A549 (cell line): Measurements from ENCODE around the gene MMP24. TPM values are rescaled to one million over a fixed set of nuclear protein-coding genes. Genes with fewer than 3 reads are reported as not detected.

Experiments used
- ATAC-seq, 2 experiments: fragments of 200-7000 bp in 1 of 2; fragments of >200 bp in 1 of 2; cut with Nextera tagmentation in 1 of 2; cut with Tn5 transposase in 1 of 2; 3 replicates each; pipeline versions ENCODE4 v1.8.0 to v1.9.1; 2018 to 2020; ENCODE audit warnings: mild to moderate bottlenecking in 1 of 2, moderate library complexity in 1 of 2
- CTCF ChIA-PET: fragments of 300-600 bp; sonication (Branson Sonifier 250); formaldehyde crosslinking; extraction: SDS; loops from one replicate; lab custom pipeline; 2021; ENCODE audit warnings: antibody characterized with exemption, inconsistent platforms; lab: Yijun Ruan, JAX
- POLR2A ChIA-PET: fragments of 350-600 bp; formaldehyde crosslinking; extraction: SDS; loops from one replicate; lab custom pipeline; 2021; ENCODE audit warnings: antibody characterized with exemption, inconsistent platforms; lab: Yijun Ruan, JAX
- DNase-seq, 2 experiments: peaks; one replicate each; pipeline versions ENCODE4 v3.0.0 to v3.0.0-alpha.2; 2011 to 2016; ENCODE audit warnings: low read depth in 1 of 2, low spot score in 1 of 2
- FAIRE-seq: peaks from 2 replicates; lab custom pipeline; 2011; peaks lifted over from hg19 to GRCh38; lab: Jason Lieb, UNC
- H3K27ac ChIP-seq, 2 experiments: fragments of >200 bp; sonication (Bioruptor Twin); formaldehyde crosslinking; 3 replicates each; pipeline ENCODE4 v1.5.1; 2016 to 2017
- H3K4me1 ChIP-seq: fragments of >200 bp; sonication (Bioruptor Twin); formaldehyde crosslinking; 3 replicates; pipeline ENCODE4 v1.6.1; 2016
- H3K4me2 ChIP-seq: fragments of >200 bp; sonication (Bioruptor Twin); formaldehyde crosslinking; 3 replicates; pipeline ENCODE4 v1.6.1; 2016
- H3K4me3 ChIP-seq: fragments of >200 bp; sonication (Bioruptor Twin); formaldehyde crosslinking; 3 replicates; pipeline ENCODE4 v1.5.1; 2016
- H3K9me3 ChIP-seq: fragments of >200 bp; sonication (Bioruptor Twin); formaldehyde crosslinking; 3 replicates; pipeline ENCODE4 v1.6.1; 2016
- ATOH8 ChIP-seq: fragments of 250-450 bp; sonication (Bioruptor Pico); IDR thresholded peaks from 2 replicates; pipeline ENCODE4 v1.5.0; 2020; ENCODE audit warnings: low read depth, mild to moderate bottlenecking, moderate library complexity
- BCL3 ChIP-seq: fragments of >200 bp; sonication (Bioruptor Twin); formaldehyde crosslinking; IDR thresholded peaks from 3 replicates; pipeline ENCODE4 v1.6.1; 2016
- BHLHE40 ChIP-seq: IDR thresholded peaks from 2 replicates; pipeline ENCODE4 v1.6.1; 2012; ENCODE audit warnings: low read depth, low read length, inconsistent platforms
- CBX8 ChIP-seq: fragments of 200-600 bp; sonication (generic); IDR thresholded peaks from 2 replicates; pipeline ENCODE4 v1.6.1; 2016
- CHD4 ChIP-seq: fragments of 200-600 bp; sonication (generic); IDR thresholded peaks from 2 replicates; pipeline ENCODE4 v1.6.1; 2016; ENCODE audit warnings: antibody characterized with exemption, mild to moderate bottlenecking, borderline replicate concordance
- E2F6 ChIP-seq: IDR thresholded peaks from 2 replicates; pipeline ENCODE4 v1.6.1; 2012; ENCODE audit warnings: low read depth, borderline replicate concordance
- ESRRA ChIP-seq: fragments of 150-350 bp; IDR thresholded peaks from 2 replicates; pipeline ENCODE4 v1.6.1; 2014; ENCODE audit warnings: mild to moderate bottlenecking, low read length, borderline replicate concordance
- HOXB13 ChIP-seq: fragments of 250-450 bp; sonication (Bioruptor Pico); IDR thresholded peaks from 2 replicates; pipeline ENCODE4 v1.5.0; 2020; ENCODE audit warnings: low read depth, mild to moderate bottlenecking, moderate library complexity
- JUN ChIP-seq, 2 experiments: fragments of >200 bp; sonication (Bioruptor Twin); formaldehyde crosslinking; IDR thresholded peaks; 2 replicates in 1 of 2; 3 replicates in 1 of 2; pipeline ENCODE4 v1.6.1; 2016 to 2017
- MAX ChIP-seq: IDR thresholded peaks from 2 replicates; pipeline ENCODE4 v1.6.1; 2012
- MAZ ChIP-seq: fragments of 150-350 bp; IDR thresholded peaks from 2 replicates; pipeline ENCODE4 v1.6.1; 2014; ENCODE audit warnings: antibody characterized with exemption, low read depth, low read length, borderline replicate concordance
- NFE2L2 ChIP-seq: fragments of 150-350 bp; conservative IDR thresholded peaks from 2 replicates; pipeline ENCODE4 v1.6.1; 2014; ENCODE audit warnings: low read length
- NPAS2 ChIP-seq: fragments of 250-450 bp; sonication (Bioruptor Pico); IDR thresholded peaks from 2 replicates; pipeline ENCODE4 v1.8.0; 2022; ENCODE audit warnings: mild to moderate bottlenecking, moderate library complexity, borderline replicate concordance
- NR3C1 ChIP-seq: fragments of >200 bp; sonication (Bioruptor Twin); formaldehyde crosslinking; IDR thresholded peaks from 3 replicates; pipeline ENCODE4 v1.6.1; 2017
- PBX3 ChIP-seq: IDR thresholded peaks from 2 replicates; pipeline ENCODE4 v1.6.1; 2012
- PHF8 ChIP-seq: fragments of 200-600 bp; sonication (generic); IDR thresholded peaks from 2 replicates; pipeline ENCODE4 v1.6.1; 2016; ENCODE audit warnings: low read depth, mild to moderate bottlenecking, antibody characterized with exemption, moderate library complexity, borderline replicate concordance
- POLR2AphosphoS2 ChIP-seq: conservative IDR thresholded peaks from 2 replicates; pipeline ENCODE4 v1.6.1; 2012; ENCODE audit warnings: low read length, improper control_type of control experiment, inconsistent platforms
- RARB ChIP-seq: fragments of 250-450 bp; sonication (Bioruptor Pico); IDR thresholded peaks from 2 replicates; pipeline ENCODE4 v1.8.0; 2021; ENCODE audit warnings: mild to moderate bottlenecking, moderate library complexity
- RCOR1 ChIP-seq: fragments of 150-350 bp; IDR thresholded peaks from 2 replicates; pipeline ENCODE4 v1.6.1; 2014; ENCODE audit warnings: antibody characterized with exemption, low read length, low read depth
- SMC3 ChIP-seq: fragments of >200 bp; sonication (Bioruptor Twin); formaldehyde crosslinking; IDR thresholded peaks from 3 replicates; pipeline ENCODE4 v1.6.1; 2018; ENCODE audit warnings: inconsistent platforms
- ZNF302 ChIP-seq: fragments of 250-450 bp; sonication (Bioruptor Pico); IDR thresholded peaks from 2 replicates; pipeline ENCODE4 v1.9.0; 2021; ENCODE audit warnings: inconsistent platforms, mild to moderate bottlenecking, moderate library complexity
- WGBS: methylation state at CpG from one replicate; pipeline ENCODE4 v1.1.6; 2017; ENCODE audit errors: missing lambda C conversion rate; 5-methylcytosine and 5-hydroxymethylcytosine counted together
- polyA plus RNA-seq, 4 experiments: library from polyadenylated mRNA; depleted of rRNA in 3 of 4; stranded (reverse); fragments of >200 nt; fragmentation: RNase III in 1 of 4; extraction: RNeasy Plus Mini Kit Qiagen cat#74134 plus additional on column Dnase treatment in 1 of 4; gene quantifications; 2 replicates in 3 of 4; 3 replicates in 1 of 4; pipeline ENCODE4 v1.2.3, GENCODE V29; 2011 to 2017

Gene MMP24
- polyA plus RNA-seq, 2 of the 4 experiments (the other 2 are of a cell fraction), result 21.3 to 33.3 TPM

GRCh38 chr20:35224536-35224935 lies 2.0 kb upstream of the MMP24 start (continued):
- TF ChIP-seq BHLHE40 (no peak), POLR2AphosphoS2 (no peak)

- peak overlapping the region; percentile 68 to 93; a peak in 5 of 6 replicates for H3K27ac ChIP-seq
- FAIRE-seq (no peak), DNase-seq (no peak)
- no peaks in the 10 kb centered on the region for H3K9me3 ChIP-seq
- H3K4me2 ChIP-seq, result peak overlapping the region; percentile 93
- H3K4me3 ChIP-seq, result peak overlapping the region; percentile 65
- 78% methylated on average over 9 of the region's 9 CpGs for WGBS
- CTCF ChIA-PET, result interaction anchor here (0.6 to 3.6 kb wide), 7 partner anchors 12 to 43 kb away, joined by 3 to 18 read pairs (median 4); no protein-coding TSS in a partner anchor
- TF ChIP-seq RARB (CRISPR knock-in tag) (no peak), NFE2L2 (no peak), ZNF302 (no peak), PHF8 (no peak), MAZ (no peak), ATOH8 (CRISPR knock-in tag) (no peak), NR3C1 (no peak), E2F6 (no peak), SMC3 (no peak), NPAS2 (CRISPR knock-in tag) (no peak), MAX (no peak), ESRRA (no peak), CBX8 (no peak), RCOR1 (no peak), JUN (IDR thresholded peaks at IDR 0.05) (no peak), HOXB13 (CRISPR knock-in tag) (no peak), CHD4 (no peak), BCL3 (no peak), PBX3 (no peak)
- TF ChIP-seq, all 56 proteins: peak for 0
- peaks cover 22% of the 10 kb centered on the region; the same call in 2 of the 3 replicates for H3K4me1 ChIP-seq
- POLR2A ChIA-PET, result interaction anchor here (0.7 kb wide), 1 partner anchor 11 kb away, joined by 3 read pairs; no protein-coding TSS in a partner anchor
- peak in 1 of 2 experiments; percentile 28; a peak in 2 of 6 replicates for ATAC-seq
Measured at GRCh38 chr20:35225319-35226125, 968 bp upstream of the MMP24 start.
